Liver (tissue), 3 donors: Measurements from ENCODE around the gene RYR2.

ENCODE experiments used
- TAF1 ChIP-seq: conservative IDR thresholded peaks from 2 replicates; pipeline ENCODE4 v1.6.1; 2016; ENCODE audit warnings: antibody characterized with exemption, mild to moderate bottlenecking
- TF ChIP-seq, protein P1 (sequence below): fragments of 150-350 bp; IDR thresholded peaks from 2 replicates; pipeline ENCODE4 v1.5.1; 2017; ENCODE audit warnings: improper control_type of control experiment, low read depth, low read length; ENCODE audit not compliant: missing input control
- donor health status: healthy.
- donor health status: healthy.

DNA sequence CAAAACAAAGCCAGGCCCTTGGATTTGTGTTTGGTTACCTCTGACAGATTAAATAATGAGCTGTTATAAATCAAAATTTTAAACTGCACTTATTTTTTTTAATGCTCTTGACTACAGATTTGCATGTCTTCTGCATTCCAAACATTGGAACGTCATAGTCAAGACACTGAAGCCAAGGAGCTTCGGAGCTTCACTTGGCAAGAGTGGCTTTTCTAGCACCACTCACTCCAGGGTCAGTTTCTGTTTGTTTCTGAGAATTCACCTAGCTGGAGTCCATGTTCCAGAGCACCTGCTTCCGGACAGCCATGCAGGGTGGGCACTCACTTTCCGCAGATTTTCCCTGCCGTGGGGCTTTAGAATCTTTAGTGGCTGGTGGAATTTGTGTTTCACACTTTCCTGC, 645.8 kb downstream of the RYR2 start:
- TF ChIP-seq, protein P1, sequence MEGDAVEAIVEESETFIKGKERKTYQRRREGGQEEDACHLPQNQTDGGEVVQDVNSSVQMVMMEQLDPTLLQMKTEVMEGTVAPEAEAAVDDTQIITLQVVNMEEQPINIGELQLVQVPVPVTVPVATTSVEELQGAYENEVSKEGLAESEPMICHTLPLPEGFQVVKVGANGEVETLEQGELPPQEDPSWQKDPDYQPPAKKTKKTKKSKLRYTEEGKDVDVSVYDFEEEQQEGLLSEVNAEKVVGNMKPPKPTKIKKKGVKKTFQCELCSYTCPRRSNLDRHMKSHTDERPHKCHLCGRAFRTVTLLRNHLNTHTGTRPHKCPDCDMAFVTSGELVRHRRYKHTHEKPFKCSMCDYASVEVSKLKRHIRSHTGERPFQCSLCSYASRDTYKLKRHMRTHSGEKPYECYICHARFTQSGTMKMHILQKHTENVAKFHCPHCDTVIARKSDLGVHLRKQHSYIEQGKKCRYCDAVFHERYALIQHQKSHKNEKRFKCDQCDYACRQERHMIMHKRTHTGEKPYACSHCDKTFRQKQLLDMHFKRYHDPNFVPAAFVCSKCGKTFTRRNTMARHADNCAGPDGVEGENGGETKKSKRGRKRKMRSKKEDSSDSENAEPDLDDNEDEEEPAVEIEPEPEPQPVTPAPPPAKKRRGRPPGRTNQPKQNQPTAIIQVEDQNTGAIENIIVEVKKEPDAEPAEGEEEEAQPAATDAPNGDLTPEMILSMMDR: no peak
- no peak for TF ChIP-seq TAF1
